GM15510 (cell line): ENCODE measurements around the gene DNAL4.
A peak's percentile ranks its signal among the peaks of the same experiment; 100 is the strongest.

Experiments
- POLR2A ChIP-seq: IDR thresholded peaks from 3 replicates; pipeline ENCODE4 v1.6.1; 2011; ENCODE audit warnings: borderline replicate concordance; ENCODE audit not compliant: insufficient read length; ENCODE audit errors: extremely low read depth

Gene DNAL4, protein sequence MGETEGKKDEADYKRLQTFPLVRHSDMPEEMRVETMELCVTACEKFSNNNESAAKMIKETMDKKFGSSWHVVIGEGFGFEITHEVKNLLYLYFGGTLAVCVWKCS

GRCh38 chr22:38793721-38794466 lies at the start of gene DNAL4:
DNAL4 (minus strand) TSS chr22:38794143; CDS start chr22:38782731, 11,412 bp downstream.
- TF ChIP-seq POLR2A = peak; percentile 58

- no peak for TF ChIP-seq POLR2A
Measured at GRCh38 chr22:38843201-38843656, 49.3 kb upstream of the DNAL4 start.

DNA sequence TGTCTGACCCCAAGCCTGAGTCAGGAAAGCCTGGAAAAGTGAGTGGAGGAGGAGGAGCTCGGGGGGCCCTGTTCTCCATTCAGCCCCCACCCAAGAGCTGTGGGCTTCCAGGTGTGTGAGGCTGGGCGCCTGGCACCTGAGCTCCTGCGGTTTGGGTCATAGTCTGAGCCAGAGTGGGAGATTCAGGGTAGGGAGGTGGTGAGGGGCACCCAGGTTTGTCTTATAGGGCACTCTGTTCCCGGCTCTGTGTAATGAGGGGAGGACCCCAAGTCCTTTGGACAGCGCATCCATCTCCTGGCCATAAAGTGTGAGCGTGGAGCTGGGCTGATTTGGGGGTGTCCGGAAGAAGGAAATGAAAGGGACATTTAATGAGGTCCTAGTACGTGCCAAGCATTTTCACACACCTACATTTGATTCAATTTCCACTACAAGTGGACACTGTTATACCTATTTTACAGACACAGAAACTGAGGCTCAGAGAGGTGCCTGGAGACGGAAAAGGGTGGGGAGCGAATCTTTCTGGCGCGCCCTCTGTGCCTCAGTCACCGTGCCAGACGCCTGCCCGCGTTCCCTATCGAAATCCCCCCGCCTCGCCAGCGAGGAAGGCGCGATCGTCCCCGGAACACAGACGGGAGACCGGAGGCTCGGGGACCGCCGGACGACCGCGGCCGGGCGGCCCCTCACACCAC lies 48.7 kb upstream of the DNAL4 start:
- no peak for TF ChIP-seq POLR2A

DNA sequence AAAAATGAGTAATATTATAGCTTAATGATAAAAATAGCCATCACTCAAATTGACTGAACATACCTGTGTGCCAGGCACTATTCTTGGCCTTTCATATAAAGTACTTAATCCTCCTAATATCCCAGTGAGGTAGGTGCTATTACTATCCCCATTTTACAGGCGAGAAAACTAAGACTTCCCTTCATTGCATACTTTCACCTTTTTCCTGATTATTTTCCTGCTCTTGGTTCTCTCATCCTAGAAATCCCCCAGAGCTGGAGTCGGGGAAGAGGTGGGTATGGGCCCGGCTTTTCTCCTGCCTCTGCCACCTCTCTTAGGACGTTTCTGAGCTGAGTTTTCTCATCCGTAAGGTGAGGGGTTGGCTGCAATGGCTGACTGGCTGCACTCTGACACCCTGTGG lies 47.7 kb upstream of the DNAL4 start:
- TF ChIP-seq POLR2A = no peak

DNA sequence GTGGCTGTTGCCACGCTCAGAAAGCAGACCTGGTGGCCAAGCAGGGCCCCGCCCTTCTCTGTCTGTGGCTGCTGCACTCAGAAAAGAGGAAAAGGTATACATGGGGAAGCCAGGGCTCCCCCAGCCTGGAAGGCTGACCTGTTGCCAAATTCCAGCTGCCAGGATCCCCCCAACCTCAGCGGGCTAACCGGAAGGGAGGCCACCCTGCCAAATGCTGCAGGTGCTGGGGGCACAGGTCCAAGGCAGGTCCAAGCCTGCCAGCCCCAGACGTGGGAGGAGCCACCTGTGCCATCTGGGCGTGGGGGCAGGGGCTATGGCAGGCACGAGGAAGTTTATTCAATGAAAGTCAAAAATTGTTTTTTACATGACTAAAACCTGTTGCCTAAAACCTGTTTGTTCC lies 47.3 kb upstream of the DNAL4 start:
- no peak for TF ChIP-seq POLR2A

- no peak for TF ChIP-seq POLR2A
Measured at GRCh38 chr22:38840129-38840528, 46.2 kb upstream of the DNAL4 start.

DNA sequence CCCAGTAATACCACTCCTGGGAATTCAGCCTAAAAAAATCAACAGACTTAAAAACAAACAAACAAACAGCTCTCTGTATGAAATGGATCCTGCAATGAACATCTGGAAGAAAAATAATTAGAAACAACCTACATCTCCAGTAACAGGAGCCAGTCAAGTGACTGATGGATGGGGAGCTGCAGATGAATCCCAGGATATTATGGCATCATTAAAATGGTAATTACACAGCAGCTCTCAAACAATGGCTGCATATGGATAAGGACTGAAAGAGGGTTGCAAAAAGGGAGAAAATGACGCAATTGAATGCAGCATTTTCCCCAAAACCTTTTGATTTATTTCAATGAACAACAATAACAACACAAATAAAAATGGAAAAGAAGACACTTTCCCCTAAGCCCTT lies 45.7 kb upstream of the DNAL4 start:
- TF ChIP-seq POLR2A = no peak

GRCh38 chr22:38837414-38837928 lies 43.5 kb upstream of the DNAL4 start:
- TF ChIP-seq POLR2A = no peak

DNA sequence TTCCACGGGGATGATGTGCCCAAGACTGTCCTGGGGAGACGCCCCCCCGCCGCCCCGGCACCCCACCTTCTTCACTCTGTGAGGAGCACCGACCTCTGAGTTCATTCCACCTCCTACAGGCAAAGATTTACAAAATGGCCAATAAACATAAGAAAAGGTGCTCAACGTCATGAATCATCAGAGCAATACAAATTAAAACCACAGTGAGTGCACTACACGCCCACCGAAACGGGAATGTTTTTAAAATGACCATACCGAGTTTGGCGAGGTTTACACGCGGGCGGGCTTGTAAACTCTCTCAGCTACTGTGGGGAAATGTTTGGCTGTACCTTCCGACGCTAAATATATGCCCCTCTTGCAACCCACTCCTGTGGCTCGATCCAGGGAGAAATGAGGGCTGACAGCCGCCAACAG lies 42.0 kb upstream of the DNAL4 start:
- TF ChIP-seq POLR2A = no peak

- TF ChIP-seq POLR2A = no peak
Measured at GRCh38 chr22:38834991-38835390, 41.0 kb upstream of the DNAL4 start.

DNA sequence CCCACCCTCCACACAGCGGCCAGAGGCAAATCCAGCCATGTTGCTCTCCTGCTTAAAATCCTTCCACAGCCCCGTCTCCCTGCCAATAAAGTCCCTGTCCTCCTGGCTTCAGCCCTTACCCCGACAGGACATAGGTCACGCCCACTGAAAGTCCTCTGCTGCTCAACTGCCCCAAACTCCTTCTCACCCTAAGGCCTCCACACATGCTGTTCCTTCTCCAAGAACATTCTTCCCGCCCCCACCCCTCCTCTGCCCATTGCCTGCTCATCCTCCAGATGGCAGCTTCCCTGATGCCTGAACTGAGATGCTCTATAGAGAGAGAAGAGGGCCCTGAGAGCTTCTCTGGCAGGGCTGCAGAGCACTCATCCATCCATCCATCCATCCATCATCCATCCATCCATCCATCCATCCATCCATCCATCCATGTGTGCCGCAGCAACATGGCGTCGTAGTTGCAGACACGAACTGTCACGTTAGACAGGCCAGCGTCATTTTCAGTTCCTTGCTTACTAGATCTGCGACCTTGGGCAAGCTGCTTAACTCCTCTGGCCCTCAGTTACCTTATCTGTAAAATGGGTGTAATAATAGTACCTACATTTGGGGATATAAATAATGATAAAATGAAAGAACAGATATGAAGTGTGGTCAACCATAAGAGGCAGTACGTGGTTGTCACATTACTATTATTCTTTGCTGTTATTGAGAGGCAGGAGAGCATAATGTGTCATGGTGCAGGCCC lies 40.4 kb upstream of the DNAL4 start:
- TF ChIP-seq POLR2A = no peak

DNA sequence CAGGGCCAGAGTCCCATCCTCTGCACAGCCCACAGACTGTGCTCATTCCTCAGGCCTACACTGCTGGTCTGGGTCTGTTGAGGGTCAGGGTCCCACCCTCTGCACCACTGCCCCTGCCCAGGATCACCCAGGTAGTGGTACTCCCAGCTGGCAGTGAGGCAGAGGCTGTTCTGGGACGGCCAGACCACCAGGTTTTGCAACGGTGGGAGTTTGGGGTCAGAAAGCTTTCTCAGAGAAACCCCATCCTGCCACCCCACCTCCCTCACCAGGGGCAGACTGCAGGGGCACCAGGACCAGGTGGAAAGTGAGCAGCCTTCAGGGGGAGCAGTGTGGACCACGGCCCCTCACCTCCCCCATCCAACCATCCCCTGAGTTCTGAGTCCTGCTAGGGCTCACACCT lies 39.1 kb upstream of the DNAL4 start:
- no peak for TF ChIP-seq POLR2A

DNA sequence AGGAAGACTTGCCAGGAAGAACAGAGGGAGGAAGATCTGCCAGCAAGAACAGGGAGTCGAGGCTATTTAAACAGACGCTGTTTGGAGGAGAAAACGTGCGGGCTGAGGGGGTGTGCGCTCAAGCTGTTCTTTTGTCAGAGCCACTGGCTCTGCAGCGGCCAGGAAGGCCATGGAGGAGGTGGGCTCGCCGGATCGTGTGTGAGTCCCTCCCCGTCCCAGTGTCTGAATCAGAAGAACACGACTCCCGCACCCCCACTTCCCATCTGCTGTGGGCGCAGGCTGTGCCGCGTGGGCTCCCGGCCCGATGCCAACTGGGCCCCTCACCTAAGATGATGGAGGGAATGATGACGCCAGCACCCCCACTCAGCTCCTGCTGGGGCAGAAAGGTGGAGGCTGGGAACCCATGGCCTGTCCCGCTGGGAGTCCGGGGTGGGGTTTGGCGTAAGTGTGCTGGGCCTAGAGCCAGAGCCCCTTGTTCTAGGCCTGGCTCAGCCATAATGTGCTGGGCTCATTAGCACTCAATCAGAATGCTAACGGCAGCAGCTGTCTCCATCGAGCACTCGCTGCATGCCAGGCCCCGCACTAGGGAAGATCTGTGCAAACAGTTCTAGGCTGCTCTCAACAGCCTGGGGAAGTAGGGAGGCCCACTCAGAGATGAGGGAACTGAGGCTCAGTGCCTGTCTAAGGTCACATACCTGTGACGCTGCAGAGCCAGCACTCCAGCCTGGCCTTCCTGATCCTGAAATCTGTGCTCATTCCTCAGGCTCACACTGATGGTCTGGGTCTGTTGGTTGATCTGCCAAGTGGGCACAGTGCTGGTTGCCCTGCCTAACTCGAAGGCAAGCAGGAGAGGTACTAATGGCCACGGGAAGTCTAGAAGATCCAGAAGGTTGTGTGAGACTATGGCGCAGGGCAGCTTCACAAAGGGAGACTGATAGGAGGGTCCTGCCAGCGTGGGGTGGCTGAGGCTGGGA lies 38.3 kb upstream of the DNAL4 start:
- TF ChIP-seq POLR2A = no peak
